ENCODE data around the gene TM4SF18.

TM4SF18 gene

GRCh38 chr3:149327156-149327555 is 6.3 kb downstream of the TM4SF18 start:
- Mint-ChIP-seq H3K27ac (no peak overlapping the region), H3K27me3 (no peaks in the 10 kb centered on the region), H3K36me3 (ENCODE audit: low read depth) (no peaks in the 10 kb centered on the region), H3K4me1 (ENCODE audit: low read depth) (no peaks in the 10 kb centered on the region), H3K4me3 (no peak overlapping the region), H3K9me3 (no peaks in the 10 kb centered on the region)
- intact Hi-C loops (cut with micrococcal nuclease), result no loop called here

GRCh38 chr3:149325581-149325980 is 7.9 kb downstream of the TM4SF18 start:
- Mint-ChIP-seq H3K9me3 (no peaks in the 10 kb centered on the region), H3K27me3 (no peaks in the 10 kb centered on the region)

DNA sequence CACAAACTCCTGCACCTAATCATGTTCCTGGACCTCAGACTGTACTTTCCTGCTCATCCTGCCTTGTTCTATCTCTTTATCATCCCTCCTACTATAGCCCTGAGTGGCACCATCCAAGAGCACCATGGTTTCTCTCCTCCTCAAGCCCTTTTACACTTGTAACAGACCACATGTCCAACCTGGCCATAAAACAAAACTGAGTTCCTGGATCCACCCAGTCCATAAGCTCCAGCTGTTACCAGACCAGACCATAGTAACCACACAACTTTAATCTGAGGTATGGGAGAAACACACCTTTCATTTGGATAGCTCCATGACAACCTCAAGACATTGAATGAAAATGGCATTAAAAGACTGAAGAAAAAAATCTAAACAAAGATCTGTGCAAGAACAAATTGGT is 9.1 kb downstream of the TM4SF18 start:
- no peaks in the 10 kb centered on the region for H3K4me1 Mint-ChIP-seq (ENCODE audit: low read depth)
- no peaks in the 10 kb centered on the region for H3K36me3 Mint-ChIP-seq (ENCODE audit: low read depth)
- intact Hi-C loops (cut with micrococcal nuclease), result no loop called here

More at GRCh38 chr3:149325581-149325980, 7.9 kb downstream of the TM4SF18 start:
- no peak overlapping the region for H3K4me3 Mint-ChIP-seq
- no peaks in the 10 kb centered on the region for H3K36me3 Mint-ChIP-seq (ENCODE audit: low read depth)
- no peaks in the 10 kb centered on the region for H3K4me1 Mint-ChIP-seq (ENCODE audit: low read depth)
- intact Hi-C loops (cut with micrococcal nuclease), result no loop called here
- H3K27ac Mint-ChIP-seq, result no peak overlapping the region

DNA sequence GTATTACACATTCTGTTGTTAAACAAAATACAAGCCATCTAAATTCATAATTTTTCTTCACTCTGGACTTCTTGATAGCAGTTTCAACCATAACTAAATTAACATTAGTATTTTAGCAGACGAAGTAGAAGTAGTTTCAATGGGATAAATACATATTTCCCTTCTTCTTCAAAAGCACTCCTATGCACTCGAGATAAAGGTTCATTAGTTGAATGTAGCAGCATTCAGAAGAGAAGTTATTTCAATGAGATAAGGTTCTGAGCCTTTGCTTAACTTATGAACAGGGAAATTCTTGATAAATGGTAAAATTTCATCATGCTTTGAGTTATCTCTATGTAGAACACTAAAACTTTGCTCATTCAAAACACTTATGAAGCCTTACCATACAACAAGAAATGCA is 11.8 kb downstream of the TM4SF18 start:
- no peaks in the 10 kb centered on the region for H3K9me3 Mint-ChIP-seq
- H3K4me1 Mint-ChIP-seq (ENCODE audit: low read depth), result no peaks in the 10 kb centered on the region
- intact Hi-C loops (cut with micrococcal nuclease), result no loop called here
- H3K27me3 Mint-ChIP-seq, result no peaks in the 10 kb centered on the region
- no peak overlapping the region for H3K27ac Mint-ChIP-seq
- no peaks in the 10 kb centered on the region for H3K36me3 Mint-ChIP-seq (ENCODE audit: low read depth)
- H3K4me3 Mint-ChIP-seq, result no peak overlapping the region

More for the DNA sequence above, 9.1 kb downstream of the TM4SF18 start:
- Mint-ChIP-seq H3K27ac (no peak overlapping the region), H3K27me3 (no peaks in the 10 kb centered on the region), H3K9me3 (no peaks in the 10 kb centered on the region), H3K4me3 (no peak overlapping the region)

DNA sequence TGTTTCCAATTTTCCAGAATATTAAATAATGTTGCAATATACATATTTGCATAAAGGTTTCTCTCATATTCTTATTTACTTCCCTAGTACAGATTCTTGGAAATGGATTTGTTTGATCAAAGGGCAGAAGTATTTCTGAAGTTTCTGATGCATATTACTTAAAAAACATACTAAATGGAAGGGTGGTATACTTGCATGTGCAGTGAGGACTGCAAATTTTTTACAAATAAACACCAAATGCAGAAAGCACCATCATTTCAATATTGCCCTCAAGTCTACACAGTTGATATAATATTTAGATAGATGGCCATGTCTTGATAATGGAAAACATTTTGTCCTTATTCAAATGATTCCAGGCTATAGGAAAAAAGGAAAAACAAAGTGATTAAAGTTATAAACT is 12.3 kb downstream of the TM4SF18 start:
- no peaks in the 10 kb centered on the region for H3K9me3 Mint-ChIP-seq
- H3K36me3 Mint-ChIP-seq (ENCODE audit: low read depth), result no peaks in the 10 kb centered on the region
- H3K27me3 Mint-ChIP-seq, result no peaks in the 10 kb centered on the region
- H3K4me1 Mint-ChIP-seq (ENCODE audit: low read depth), result no peaks in the 10 kb centered on the region
- H3K4me3 Mint-ChIP-seq, result no peak overlapping the region
- no peak overlapping the region for H3K27ac Mint-ChIP-seq
- intact Hi-C loops (cut with micrococcal nuclease), result no loop called here

GRCh38 chr3:149319750-149320149 is 13.7 kb downstream of the TM4SF18 start:
- Mint-ChIP-seq H3K4me3 (no peak overlapping the region), H3K27ac (no peak overlapping the region), H3K27me3 (no peaks in the 10 kb centered on the region), H3K36me3 (ENCODE audit: low read depth) (no peaks in the 10 kb centered on the region), H3K4me1 (ENCODE audit: low read depth) (no peaks in the 10 kb centered on the region), H3K9me3 (no peaks in the 10 kb centered on the region)
- intact Hi-C loops (cut with micrococcal nuclease), result no loop called here

DNA sequence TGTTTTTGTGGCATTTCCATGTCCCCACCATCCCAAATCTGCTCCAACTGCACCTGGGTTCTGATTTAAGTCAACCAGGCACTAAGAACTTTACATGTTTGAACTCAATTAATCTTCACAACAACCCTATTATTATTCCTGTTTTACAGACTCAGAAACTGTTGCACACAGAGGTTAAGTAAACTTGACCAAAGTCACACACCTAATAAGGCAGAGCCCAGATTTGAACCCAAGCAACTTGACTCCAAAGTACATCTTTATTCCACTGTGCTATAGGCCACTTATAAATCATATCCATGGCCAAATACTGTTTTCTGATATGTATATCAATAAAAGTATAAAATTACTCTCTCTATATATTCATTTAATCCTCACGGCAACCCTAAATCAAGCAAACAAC is 16.4 kb downstream of the TM4SF18 start:
- no peak overlapping the region for H3K27ac Mint-ChIP-seq
- H3K4me3 Mint-ChIP-seq, result no peak overlapping the region
- intact Hi-C loops (cut with micrococcal nuclease), result no loop called here
- H3K9me3 Mint-ChIP-seq, result no peaks in the 10 kb centered on the region
- H3K36me3 Mint-ChIP-seq (ENCODE audit: low read depth), result no peaks in the 10 kb centered on the region
- no peaks in the 10 kb centered on the region for H3K4me1 Mint-ChIP-seq (ENCODE audit: low read depth)
- H3K27me3 Mint-ChIP-seq, result no peaks in the 10 kb centered on the region

DNA sequence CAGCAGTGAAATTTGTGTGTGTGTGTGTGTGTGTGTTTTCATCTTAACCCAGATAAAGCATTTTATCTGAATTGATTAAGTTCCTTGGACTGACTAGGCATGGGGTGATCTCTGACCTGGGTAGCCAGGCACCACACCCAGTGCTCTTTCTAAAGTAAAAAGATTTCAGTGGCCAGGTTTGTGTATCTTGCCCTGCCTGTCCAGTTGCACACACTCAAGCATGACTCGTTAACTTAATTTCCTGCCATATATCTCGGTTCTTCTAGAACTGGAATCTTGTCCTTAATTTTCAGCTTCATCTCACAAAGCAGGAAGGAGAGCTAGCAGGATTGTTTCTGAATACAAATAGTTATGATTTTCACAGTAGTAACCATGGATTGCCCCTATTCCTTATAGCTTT is 17.0 kb downstream of the TM4SF18 start:
- Mint-ChIP-seq H3K36me3 (ENCODE audit: low read depth) (no peaks in the 10 kb centered on the region), H3K27ac (no peak overlapping the region), H3K9me3 (no peaks in the 10 kb centered on the region), H3K27me3 (no peaks in the 10 kb centered on the region), H3K4me3 (no peak overlapping the region), H3K4me1 (ENCODE audit: low read depth) (no peaks in the 10 kb centered on the region)
- intact Hi-C loops (cut with micrococcal nuclease), result no loop called here

- H3K36me3 Mint-ChIP-seq (ENCODE audit: low read depth), result no peaks in the 10 kb centered on the region
- intact Hi-C loops (cut with micrococcal nuclease), result no loop called here
- H3K4me3 Mint-ChIP-seq, result no peak overlapping the region
- no peak overlapping the region for H3K27ac Mint-ChIP-seq
- H3K9me3 Mint-ChIP-seq, result no peaks in the 10 kb centered on the region
- H3K4me1 Mint-ChIP-seq (ENCODE audit: low read depth), result no peaks in the 10 kb centered on the region
- no peaks in the 10 kb centered on the region for H3K27me3 Mint-ChIP-seq
Observed at GRCh38 chr3:149315694-149316093, 17.7 kb downstream of the TM4SF18 start.

- Mint-ChIP-seq H3K4me1 (ENCODE audit: low read depth) (no peaks in the 10 kb centered on the region), H3K9me3 (no peaks in the 10 kb centered on the region), H3K27me3 (no peaks in the 10 kb centered on the region), H3K27ac (no peak overlapping the region), H3K36me3 (ENCODE audit: low read depth) (no peaks in the 10 kb centered on the region), H3K4me3 (no peak overlapping the region)
- intact Hi-C loops (cut with micrococcal nuclease), result no loop called here
Observed at GRCh38 chr3:149314807-149315578, 18.4 kb downstream of the TM4SF18 start.

DNA sequence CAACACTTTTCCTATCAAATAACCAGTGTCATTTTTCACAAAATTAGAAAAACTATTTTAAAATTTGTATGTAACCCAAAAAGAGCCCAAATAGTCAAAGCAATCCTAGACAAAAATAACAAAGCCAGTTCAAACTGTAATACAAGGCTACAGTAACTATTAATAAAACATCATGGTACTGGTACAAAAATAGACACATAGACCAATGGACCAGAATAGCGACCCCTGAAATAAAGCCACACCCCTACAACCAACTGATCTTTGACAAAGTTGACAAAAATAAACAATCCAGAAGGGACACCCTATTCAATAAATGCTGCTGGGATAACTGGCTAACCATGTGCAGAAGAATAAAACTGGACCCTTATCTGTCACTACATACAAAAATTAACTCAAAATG is 19.9 kb downstream of the TM4SF18 start:
- Mint-ChIP-seq H3K4me3 (no peak overlapping the region), H3K27me3 (no peaks in the 10 kb centered on the region), H3K9me3 (no peaks in the 10 kb centered on the region), H3K36me3 (ENCODE audit: low read depth) (no peaks in the 10 kb centered on the region), H3K27ac (no peak overlapping the region), H3K4me1 (ENCODE audit: low read depth) (no peaks in the 10 kb centered on the region)
- intact Hi-C loops (cut with micrococcal nuclease), result no loop called here

DNA sequence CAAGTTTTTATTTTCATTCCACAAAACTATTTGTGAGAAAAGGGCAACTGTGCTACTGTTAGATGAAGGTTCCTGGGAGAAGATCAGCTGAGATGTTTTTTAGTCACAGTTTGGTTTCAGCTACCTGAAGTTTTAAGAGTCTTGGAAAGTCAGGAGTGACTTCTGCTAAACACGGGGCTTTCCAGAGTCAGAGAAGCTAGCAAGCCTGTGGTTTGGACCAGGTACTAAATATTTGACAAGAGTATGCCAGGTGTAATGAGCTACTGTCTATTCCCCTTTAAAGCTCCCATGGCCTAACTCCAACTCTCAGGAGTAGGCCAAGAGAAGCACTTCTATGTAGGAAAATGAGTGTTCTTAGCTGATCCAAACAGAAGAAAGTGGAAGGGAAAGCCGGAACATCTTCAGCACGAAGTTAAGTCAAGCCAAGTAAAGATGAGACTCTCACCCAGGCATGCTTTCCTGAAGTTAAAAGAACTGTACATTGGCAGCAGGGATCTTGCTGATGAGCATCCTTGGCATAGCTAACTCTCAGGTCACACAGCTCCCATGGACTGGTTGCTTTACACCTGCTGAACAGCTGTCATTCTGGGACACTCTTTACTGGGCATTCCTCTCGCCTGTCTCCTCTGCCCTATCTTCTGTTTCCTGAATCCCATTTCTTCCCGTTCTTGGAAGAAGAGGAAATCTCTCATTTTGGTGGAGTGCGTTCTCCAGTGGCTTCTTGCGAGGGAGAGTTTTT is 22.5 kb downstream of the TM4SF18 start:
- Mint-ChIP-seq H3K9me3 (no peaks in the 10 kb centered on the region), H3K27ac (no peak overlapping the region), H3K36me3 (ENCODE audit: low read depth) (no peaks in the 10 kb centered on the region), H3K4me3 (no peak overlapping the region), H3K27me3 (no peaks in the 10 kb centered on the region), H3K4me1 (ENCODE audit: low read depth) (no peaks in the 10 kb centered on the region)
- intact Hi-C loops (cut with micrococcal nuclease), result no loop called here

GRCh38 chr3:149307435-149307783 is 26.0 kb downstream of the TM4SF18 start:
- H3K4me3 Mint-ChIP-seq, result no peak overlapping the region
- H3K27ac Mint-ChIP-seq, result no peak overlapping the region
- no peaks in the 10 kb centered on the region for H3K27me3 Mint-ChIP-seq
- no peaks in the 10 kb centered on the region for H3K36me3 Mint-ChIP-seq (ENCODE audit: low read depth)
- intact Hi-C loops (cut with micrococcal nuclease), result no loop called here
- no peaks in the 10 kb centered on the region for H3K9me3 Mint-ChIP-seq
- H3K4me1 Mint-ChIP-seq (ENCODE audit: low read depth), result no peaks in the 10 kb centered on the region

- peaks cover 1% of the 10 kb centered on the region for H3K27me3 Mint-ChIP-seq
Observed at GRCh38 chr3:149306751-149307434, 26.5 kb downstream of the TM4SF18 start.

More at GRCh38 chr3:149306751-149307434, 26.5 kb downstream of the TM4SF18 start:
- H3K27ac Mint-ChIP-seq, result no peak overlapping the region
- H3K4me3 Mint-ChIP-seq, result no peak overlapping the region
- no peaks in the 10 kb centered on the region for H3K4me1 Mint-ChIP-seq (ENCODE audit: low read depth)
- H3K36me3 Mint-ChIP-seq (ENCODE audit: low read depth), result no peaks in the 10 kb centered on the region
- intact Hi-C loops (cut with micrococcal nuclease), result no loop called here
- no peaks in the 10 kb centered on the region for H3K9me3 Mint-ChIP-seq

Data from dendritic cell treated with granulocyte-macrophage colony-stimulating factor and Interleukin-4, amounts not matched to agents 40 ng/mL and 50 ng/mL, for 4 days (primary cell).